Measurements from ENCODE around the gene SUSD3. TPM values are rescaled to one million over a fixed set of nuclear protein-coding genes. Genes with fewer than 3 reads are reported as not detected.

Gene SUSD3
- total RNA-seq, 3 donors from 2014 or later: 7.7 to 9.5 (median 9.4) TPM

Other genes starting within 250 kb of the SUSD3 start
- gene ZNF484, start 180.7 kb upstream of the SUSD3 start, total RNA-seq: 1 to 10 TPM; 4.1 to 4.8 (median 4.6) TPM
- 10 to 100 TPM; 32.5 to 36.3 (median 32.6) TPM for gene FGD3, start 111.2 kb upstream of the SUSD3 start, total RNA-seq
- gene CARD19, start 37.5 kb downstream of the SUSD3 start, total RNA-seq: 10 to 100 TPM; 25.5 to 33.8 (median 28.4) TPM
- gene NINJ1, start 75.5 kb downstream of the SUSD3 start, total RNA-seq: 10 to 100 TPM; 48.6 to 69.8 (median 50.1) TPM
- gene WNK2, start 125.4 kb downstream of the SUSD3 start, total RNA-seq: 1 to 10 TPM; 2.7 to 3.3 (median 3.0) TPM